ENCODE results near the gene TGM3.

The TGM3 gene

DNA sequence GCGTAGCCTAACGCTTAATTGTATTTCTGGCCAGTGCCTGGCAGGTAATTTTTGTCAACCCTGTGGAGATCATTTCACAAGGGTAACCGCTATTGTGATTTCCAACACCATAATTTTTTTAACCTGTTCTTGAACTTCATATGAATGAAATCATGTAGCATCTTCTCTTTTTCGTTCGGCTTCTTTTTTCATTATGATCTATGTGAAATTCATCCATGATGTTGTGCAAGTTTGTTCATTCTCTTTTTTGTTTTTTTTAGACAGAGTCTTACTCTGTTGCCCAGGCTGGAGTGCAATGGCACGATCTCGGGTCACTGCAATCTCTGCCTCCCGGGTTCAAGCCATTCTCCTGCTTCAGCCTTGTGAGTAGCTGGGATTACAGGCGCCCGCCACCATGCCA, 42.5 kb upstream of the TGM3 start:
- WGBS (ENCODE audit: extremely low coverage, insufficient coverage, low lambda C conversion rate) = no CpG with 5 or more reads among the region's 10 CpGs
- H4K5ac ChIP-seq (ENCODE audit: low read length) = no peak overlapping the region
- DNase-seq = no peak

DNA sequence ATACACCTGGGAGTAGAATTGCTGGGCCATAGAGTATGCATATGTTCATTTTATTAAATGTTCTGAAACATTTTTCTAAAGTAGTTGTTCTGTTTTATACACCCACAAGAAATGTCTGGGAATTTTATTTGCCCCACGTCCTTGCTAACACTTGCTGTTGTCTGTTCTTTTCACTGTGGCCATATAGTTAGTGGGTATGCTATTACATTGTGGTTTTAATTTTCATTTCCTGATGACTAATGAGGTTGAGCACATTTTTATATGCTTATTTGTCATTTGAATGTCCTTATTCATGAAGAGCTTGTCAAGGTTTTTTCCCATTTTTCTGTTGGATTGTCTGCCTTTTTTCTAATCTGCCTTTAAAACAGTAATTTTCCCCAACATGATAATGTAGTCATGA, 41.5 kb upstream of the TGM3 start:
- no peak overlapping the region for H4K5ac ChIP-seq (ENCODE audit: low read length)
- no peak overlapping the region for H2AK5ac ChIP-seq (ENCODE audit: low read length)
- no peaks in the 10 kb centered on the region for H3K79me2 ChIP-seq (ENCODE audit: control insufficient read depth, insufficient read depth, low read length)
- no peaks in the 10 kb centered on the region for H3K27me3 ChIP-seq (ENCODE audit: insufficient read depth, low read length, poor library complexity)
- no peaks in the 10 kb centered on the region for H3K4me1 ChIP-seq (ENCODE audit: control insufficient read depth, low read depth, low read length)
- no peak overlapping the region for H3K56ac ChIP-seq (ENCODE audit: low read length)
- no peak for DNase-seq
- no peak overlapping the region for H3K4me3 ChIP-seq (ENCODE audit: low read length)
- no peak overlapping the region for H4K8ac ChIP-seq (ENCODE audit: low read depth, low read length)
- no peak overlapping the region for H3K27ac ChIP-seq (ENCODE audit: low read depth, low read length)
- no peaks in the 10 kb centered on the region for H3K79me1 ChIP-seq (ENCODE audit: low read length)
- no peak overlapping the region for H3K4ac ChIP-seq (ENCODE audit: low read depth, low read length)
- H3K36me3 ChIP-seq (ENCODE audit: control insufficient read depth, insufficient read depth, low read length) = no peaks in the 10 kb centered on the region
- H2BK5ac ChIP-seq (ENCODE audit: low read length) = no peak overlapping the region
- no peak overlapping the region for H3K18ac ChIP-seq (ENCODE audit: low read length)
- H2BK120ac ChIP-seq (ENCODE audit: low read depth, low read length) = no peak overlapping the region
- H3K23ac ChIP-seq (ENCODE audit: low read length) = no peak overlapping the region
- no peak overlapping the region for H3K4me2 ChIP-seq (ENCODE audit: low read length)
- WGBS (ENCODE audit: extremely low coverage, insufficient coverage, low lambda C conversion rate) = no CpG with 5 or more reads among the region's 1 CpG
- H2BK15ac ChIP-seq (replicated peaks; ENCODE audit: low read depth) = no peak overlapping the region
- H3K9ac ChIP-seq (ENCODE audit: low read length) = no peak overlapping the region

More for the DNA sequence above, 42.5 kb upstream of the TGM3 start:
- Histone ChIP-seq H3K4me1 (ENCODE audit: control insufficient read depth, low read depth, low read length) (no peaks in the 10 kb centered on the region), H3K36me3 (ENCODE audit: control insufficient read depth, insufficient read depth, low read length) (no peaks in the 10 kb centered on the region), H3K79me2 (ENCODE audit: control insufficient read depth, insufficient read depth, low read length) (no peaks in the 10 kb centered on the region), H3K79me1 (ENCODE audit: low read length) (no peaks in the 10 kb centered on the region), H3K4me2 (ENCODE audit: low read length) (no peak overlapping the region), H3K4me3 (ENCODE audit: low read length) (no peak overlapping the region), H3K9ac (ENCODE audit: low read length) (no peak overlapping the region), H4K8ac (ENCODE audit: low read depth, low read length) (no peak overlapping the region), H3K27ac (ENCODE audit: low read depth, low read length) (no peak overlapping the region), H3K56ac (ENCODE audit: low read length) (no peak overlapping the region), H2BK5ac (ENCODE audit: low read length) (no peak overlapping the region), H3K23ac (ENCODE audit: low read length) (no peak overlapping the region), H3K18ac (ENCODE audit: low read length) (no peak overlapping the region), H2BK15ac (replicated peaks; ENCODE audit: low read depth) (no peak overlapping the region), H2AK5ac (ENCODE audit: low read length) (no peak overlapping the region), H2BK120ac (ENCODE audit: low read depth, low read length) (no peak overlapping the region), H3K27me3 (ENCODE audit: insufficient read depth, low read length, poor library complexity) (no peaks in the 10 kb centered on the region), H3K4ac (ENCODE audit: low read depth, low read length) (no peak overlapping the region)

DNA sequence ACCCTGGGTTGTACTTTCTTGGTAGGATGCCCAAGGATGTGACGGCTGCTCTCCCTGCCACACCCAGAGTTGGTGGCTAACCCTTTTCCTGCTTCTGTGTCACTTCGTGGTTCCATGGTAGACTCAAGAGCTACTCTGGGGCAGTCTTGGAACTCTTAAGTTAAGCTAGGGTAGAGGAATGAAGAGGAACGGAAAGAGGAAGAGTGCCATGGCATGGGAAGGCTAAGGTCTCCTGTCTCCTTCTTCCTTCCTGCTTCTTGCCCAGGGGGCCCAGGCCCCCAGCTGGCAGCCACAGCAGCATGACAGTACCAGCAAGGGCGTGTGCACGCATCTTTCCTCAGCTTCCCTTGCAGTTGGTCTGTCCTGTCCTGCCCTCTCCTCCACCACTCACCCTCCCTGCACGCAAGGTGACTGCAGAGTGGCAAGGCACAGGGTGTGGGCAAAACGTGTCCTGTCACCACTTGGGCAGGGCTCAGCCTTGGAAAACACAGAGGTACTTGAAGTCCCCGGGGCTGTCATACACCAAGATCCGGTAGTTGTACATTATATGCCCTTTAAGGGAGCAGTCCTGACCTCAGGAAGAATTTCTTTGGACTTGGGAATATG, 39.8 kb upstream of the TGM3 start:
- Histone ChIP-seq H3K4me3 (ENCODE audit: low read length) (no peak overlapping the region), H3K36me3 (ENCODE audit: control insufficient read depth, insufficient read depth, low read length) (no peaks in the 10 kb centered on the region), H3K56ac (ENCODE audit: low read length) (no peak overlapping the region), H3K27ac (ENCODE audit: low read depth, low read length) (no peak overlapping the region), H4K5ac (ENCODE audit: low read length) (no peak overlapping the region), H3K27me3 (ENCODE audit: insufficient read depth, low read length, poor library complexity) (no peaks in the 10 kb centered on the region), H2BK120ac (ENCODE audit: low read depth, low read length) (no peak overlapping the region), H2AK5ac (ENCODE audit: low read length) (no peak overlapping the region), H3K23ac (ENCODE audit: low read length) (no peak overlapping the region), H2BK5ac (ENCODE audit: low read length) (no peak overlapping the region), H3K4ac (ENCODE audit: low read depth, low read length) (no peak overlapping the region), H4K8ac (ENCODE audit: low read depth, low read length) (no peak overlapping the region), H3K4me1 (ENCODE audit: control insufficient read depth, low read depth, low read length) (no peaks in the 10 kb centered on the region), H3K4me2 (ENCODE audit: low read length) (no peak overlapping the region), H3K79me1 (ENCODE audit: low read length) (no peaks in the 10 kb centered on the region), H2BK15ac (replicated peaks; ENCODE audit: low read depth) (no peak overlapping the region), H3K79me2 (ENCODE audit: control insufficient read depth, insufficient read depth, low read length) (no peaks in the 10 kb centered on the region), H3K9ac (ENCODE audit: low read length) (no peak overlapping the region), H3K18ac (ENCODE audit: low read length) (no peak overlapping the region)
- WGBS (ENCODE audit: extremely low coverage, insufficient coverage, low lambda C conversion rate) = no CpG with 5 or more reads among the region's 9 CpGs
- no peak for DNase-seq

- Histone ChIP-seq H3K4me3 (ENCODE audit: low read length) (no peak overlapping the region), H2BK120ac (ENCODE audit: low read depth, low read length) (no peak overlapping the region), H3K9ac (ENCODE audit: low read length) (no peak overlapping the region), H4K8ac (ENCODE audit: low read depth, low read length) (no peak overlapping the region), H3K36me3 (ENCODE audit: control insufficient read depth, insufficient read depth, low read length) (no peaks in the 10 kb centered on the region), H2BK15ac (replicated peaks; ENCODE audit: low read depth) (no peak overlapping the region), H2BK5ac (ENCODE audit: low read length) (no peak overlapping the region), H3K56ac (ENCODE audit: low read length) (no peak overlapping the region), H3K27me3 (ENCODE audit: insufficient read depth, low read length, poor library complexity) (no peaks in the 10 kb centered on the region), H3K4ac (ENCODE audit: low read depth, low read length) (no peak overlapping the region), H3K79me2 (ENCODE audit: control insufficient read depth, insufficient read depth, low read length) (no peaks in the 10 kb centered on the region), H4K5ac (ENCODE audit: low read length) (no peak overlapping the region), H3K4me2 (ENCODE audit: low read length) (no peak overlapping the region), H3K23ac (ENCODE audit: low read length) (no peak overlapping the region), H3K18ac (ENCODE audit: low read length) (no peak overlapping the region), H2AK5ac (ENCODE audit: low read length) (no peak overlapping the region), H3K4me1 (ENCODE audit: control insufficient read depth, low read depth, low read length) (no peaks in the 10 kb centered on the region), H3K27ac (ENCODE audit: low read depth, low read length) (no peak overlapping the region), H3K79me1 (ENCODE audit: low read length) (no peaks in the 10 kb centered on the region)
- DNase-seq = no peak
- WGBS (ENCODE audit: extremely low coverage, insufficient coverage, low lambda C conversion rate) = no CpG with 5 or more reads among the region's 6 CpGs
These were observed 36.1 kb upstream of the TGM3 start for GRCh38 chr20:2259731-2260130.

DNA sequence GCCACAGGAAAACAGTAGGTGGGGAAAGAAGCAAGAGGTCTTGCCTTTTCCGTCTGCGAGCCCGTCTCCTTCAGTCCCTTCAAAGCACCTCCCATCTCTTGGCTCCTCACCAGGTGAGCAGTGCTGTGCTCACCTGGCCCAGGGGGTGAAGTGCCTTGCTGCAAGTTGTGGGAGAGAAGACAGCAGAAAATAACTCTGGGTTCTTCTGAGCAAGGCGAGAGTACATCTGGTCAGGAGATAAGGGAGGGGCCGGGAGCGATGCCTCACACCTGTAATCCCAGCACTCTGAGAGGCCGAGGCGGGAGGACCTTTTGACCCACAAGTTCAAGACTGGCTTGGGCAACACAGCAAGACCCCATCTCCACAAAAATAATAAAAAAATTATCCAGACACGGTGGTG, 35.6 kb upstream of the TGM3 start:
- H4K8ac ChIP-seq (ENCODE audit: low read depth, low read length) = no peak overlapping the region
- H3K4me3 ChIP-seq (ENCODE audit: low read length) = no peak overlapping the region
- no peak overlapping the region for H2BK5ac ChIP-seq (ENCODE audit: low read length)
- no peak overlapping the region for H2BK15ac ChIP-seq (replicated peaks; ENCODE audit: low read depth)
- H3K36me3 ChIP-seq (ENCODE audit: control insufficient read depth, insufficient read depth, low read length) = no peaks in the 10 kb centered on the region
- no peaks in the 10 kb centered on the region for H3K27me3 ChIP-seq (ENCODE audit: insufficient read depth, low read length, poor library complexity)
- no peak overlapping the region for H2AK5ac ChIP-seq (ENCODE audit: low read length)
- no peak overlapping the region for H3K4ac ChIP-seq (ENCODE audit: low read depth, low read length)
- no peak overlapping the region for H3K4me2 ChIP-seq (ENCODE audit: low read length)
- no peak overlapping the region for H3K27ac ChIP-seq (ENCODE audit: low read depth, low read length)
- H3K4me1 ChIP-seq (ENCODE audit: control insufficient read depth, low read depth, low read length) = no peaks in the 10 kb centered on the region
- H4K5ac ChIP-seq (ENCODE audit: low read length) = no peak overlapping the region
- no CpG with 5 or more reads among the region's 9 CpGs for whole genome bisulfite sequencing (ENCODE audit: extremely low coverage, insufficient coverage, low lambda C conversion rate)
- H3K79me2 ChIP-seq (ENCODE audit: control insufficient read depth, insufficient read depth, low read length) = no peaks in the 10 kb centered on the region
- no peak overlapping the region for H3K9ac ChIP-seq (ENCODE audit: low read length)
- DNase-seq = no peak
- H3K79me1 ChIP-seq (ENCODE audit: low read length) = no peaks in the 10 kb centered on the region
- no peak overlapping the region for H3K18ac ChIP-seq (ENCODE audit: low read length)
- H2BK120ac ChIP-seq (ENCODE audit: low read depth, low read length) = no peak overlapping the region
- no peak overlapping the region for H3K23ac ChIP-seq (ENCODE audit: low read length)
- H3K56ac ChIP-seq (ENCODE audit: low read length) = no peak overlapping the region

GRCh38 chr20:2261046-2261485, 34.7 kb upstream of the TGM3 start:
- Histone ChIP-seq H2BK120ac (ENCODE audit: low read depth, low read length) (no peak overlapping the region), H3K18ac (ENCODE audit: low read length) (no peak overlapping the region), H3K79me1 (ENCODE audit: low read length) (no peaks in the 10 kb centered on the region), H3K4ac (ENCODE audit: low read depth, low read length) (no peak overlapping the region), H2BK15ac (replicated peaks; ENCODE audit: low read depth) (no peak overlapping the region), H3K4me2 (ENCODE audit: low read length) (no peak overlapping the region), H4K8ac (ENCODE audit: low read depth, low read length) (no peak overlapping the region), H2AK5ac (ENCODE audit: low read length) (no peak overlapping the region), H2BK5ac (ENCODE audit: low read length) (no peak overlapping the region), H3K56ac (ENCODE audit: low read length) (no peak overlapping the region), H3K23ac (ENCODE audit: low read length) (no peak overlapping the region), H3K36me3 (ENCODE audit: control insufficient read depth, insufficient read depth, low read length) (no peaks in the 10 kb centered on the region), H3K27ac (ENCODE audit: low read depth, low read length) (no peak overlapping the region), H3K4me1 (ENCODE audit: control insufficient read depth, low read depth, low read length) (no peaks in the 10 kb centered on the region), H3K9ac (ENCODE audit: low read length) (no peak overlapping the region), H3K4me3 (ENCODE audit: low read length) (no peak overlapping the region), H3K27me3 (ENCODE audit: insufficient read depth, low read length, poor library complexity) (no peaks in the 10 kb centered on the region), H3K79me2 (ENCODE audit: control insufficient read depth, insufficient read depth, low read length) (no peaks in the 10 kb centered on the region), H4K5ac (ENCODE audit: low read length) (no peak overlapping the region)
- no peak for DNase-seq
- WGBS (ENCODE audit: extremely low coverage, insufficient coverage, low lambda C conversion rate) = no CpG with 5 or more reads among the region's 8 CpGs
